ENCODE data around the gene RAI2. TPM values are rescaled to one million over a fixed set of nuclear protein-coding genes. Genes with fewer than 3 reads are reported as not detected.

The RAI2 gene
- total RNA-seq, 1 donor from 2014 or later = 7.0 TPM

- Mint-ChIP-seq H3K27ac (ENCODE audit: unreplicated experiment) (no peak overlapping the region), H3K36me3 (ENCODE audit: low read depth, unreplicated experiment) (no peaks in the 10 kb centered on the region), H3K9me3 (ENCODE audit: unreplicated experiment) (no peaks in the 10 kb centered on the region), H3K4me1 (ENCODE audit: unreplicated experiment) (peaks cover 3% of the 10 kb centered on the region), H3K4me3 (ENCODE audit: unreplicated experiment) (no peak overlapping the region), H3K27me3 (ENCODE audit: unreplicated experiment) (peaks cover 7% of the 10 kb centered on the region)
- no peak for DNase-seq (ENCODE audit: low spot score)
- TF ChIP-seq, protein P1, sequence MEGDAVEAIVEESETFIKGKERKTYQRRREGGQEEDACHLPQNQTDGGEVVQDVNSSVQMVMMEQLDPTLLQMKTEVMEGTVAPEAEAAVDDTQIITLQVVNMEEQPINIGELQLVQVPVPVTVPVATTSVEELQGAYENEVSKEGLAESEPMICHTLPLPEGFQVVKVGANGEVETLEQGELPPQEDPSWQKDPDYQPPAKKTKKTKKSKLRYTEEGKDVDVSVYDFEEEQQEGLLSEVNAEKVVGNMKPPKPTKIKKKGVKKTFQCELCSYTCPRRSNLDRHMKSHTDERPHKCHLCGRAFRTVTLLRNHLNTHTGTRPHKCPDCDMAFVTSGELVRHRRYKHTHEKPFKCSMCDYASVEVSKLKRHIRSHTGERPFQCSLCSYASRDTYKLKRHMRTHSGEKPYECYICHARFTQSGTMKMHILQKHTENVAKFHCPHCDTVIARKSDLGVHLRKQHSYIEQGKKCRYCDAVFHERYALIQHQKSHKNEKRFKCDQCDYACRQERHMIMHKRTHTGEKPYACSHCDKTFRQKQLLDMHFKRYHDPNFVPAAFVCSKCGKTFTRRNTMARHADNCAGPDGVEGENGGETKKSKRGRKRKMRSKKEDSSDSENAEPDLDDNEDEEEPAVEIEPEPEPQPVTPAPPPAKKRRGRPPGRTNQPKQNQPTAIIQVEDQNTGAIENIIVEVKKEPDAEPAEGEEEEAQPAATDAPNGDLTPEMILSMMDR (IDR thresholded peaks at IDR 0.05; ENCODE audit: unreplicated experiment) = no peak
Observed at GRCh38 chrX:17831255-17831654, 29.8 kb downstream of the RAI2 start.

DNA sequence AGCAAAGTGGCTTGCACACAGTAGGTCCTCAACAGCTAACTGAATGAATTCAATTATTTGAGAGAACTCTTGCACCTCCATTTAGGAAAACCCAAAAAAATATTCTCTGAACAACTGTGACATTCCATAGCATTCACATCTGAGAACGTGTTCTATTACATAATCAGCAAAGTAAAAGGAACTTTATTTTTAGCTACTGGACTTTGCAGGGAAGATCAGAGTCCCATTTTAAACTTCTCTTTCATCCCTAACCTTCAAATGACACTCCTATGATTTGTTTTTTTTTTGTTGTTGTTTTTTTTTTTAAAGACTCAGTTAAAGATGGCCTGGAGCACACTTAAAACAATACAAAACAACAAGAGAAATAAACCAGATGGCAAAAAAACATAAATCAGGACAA, 30.9 kb downstream of the RAI2 start:
- TF ChIP-seq, protein P1 (IDR thresholded peaks at IDR 0.05; ENCODE audit: unreplicated experiment) = no peak
- Mint-ChIP-seq H3K4me3 (ENCODE audit: unreplicated experiment) (no peak overlapping the region), H3K27me3 (ENCODE audit: unreplicated experiment) (peaks cover 7% of the 10 kb centered on the region), H3K9me3 (ENCODE audit: unreplicated experiment) (no peaks in the 10 kb centered on the region), H3K4me1 (ENCODE audit: unreplicated experiment) (no peaks in the 10 kb centered on the region), H3K27ac (ENCODE audit: unreplicated experiment) (no peak overlapping the region), H3K36me3 (ENCODE audit: low read depth, unreplicated experiment) (no peaks in the 10 kb centered on the region)
- no peak for DNase-seq (ENCODE audit: low spot score)

DNA sequence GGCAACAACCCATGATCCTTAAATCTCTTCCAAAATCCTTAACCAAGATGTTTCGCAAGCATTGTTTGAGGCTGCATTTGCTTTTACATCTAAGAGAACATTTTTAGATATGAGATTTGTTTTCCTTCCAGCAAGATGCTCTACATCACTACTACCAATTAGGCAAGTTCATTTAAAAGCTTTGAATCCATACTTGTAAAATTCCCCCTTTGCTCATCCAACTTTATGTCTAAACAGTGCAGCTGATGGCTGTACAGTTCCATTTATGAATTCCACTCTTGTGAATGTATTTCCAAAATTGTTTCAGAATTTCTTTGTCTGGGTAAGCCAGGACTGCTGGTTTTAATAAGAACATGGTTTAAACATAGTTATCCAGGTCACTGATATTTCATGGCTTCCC, 31.5 kb downstream of the RAI2 start:
- H3K9me3 Mint-ChIP-seq (ENCODE audit: unreplicated experiment) = no peaks in the 10 kb centered on the region
- DNase-seq (ENCODE audit: low spot score) = no peak
- peaks cover 5% of the 10 kb centered on the region for H3K27me3 Mint-ChIP-seq (ENCODE audit: unreplicated experiment)
- no peak overlapping the region for H3K4me3 Mint-ChIP-seq (ENCODE audit: unreplicated experiment)
- no peaks in the 10 kb centered on the region for H3K4me1 Mint-ChIP-seq (ENCODE audit: unreplicated experiment)
- no peaks in the 10 kb centered on the region for H3K36me3 Mint-ChIP-seq (ENCODE audit: low read depth, unreplicated experiment)
- no peak overlapping the region for H3K27ac Mint-ChIP-seq (ENCODE audit: unreplicated experiment)
- TF ChIP-seq, protein P1 (IDR thresholded peaks at IDR 0.05; ENCODE audit: unreplicated experiment) = no peak

DNA sequence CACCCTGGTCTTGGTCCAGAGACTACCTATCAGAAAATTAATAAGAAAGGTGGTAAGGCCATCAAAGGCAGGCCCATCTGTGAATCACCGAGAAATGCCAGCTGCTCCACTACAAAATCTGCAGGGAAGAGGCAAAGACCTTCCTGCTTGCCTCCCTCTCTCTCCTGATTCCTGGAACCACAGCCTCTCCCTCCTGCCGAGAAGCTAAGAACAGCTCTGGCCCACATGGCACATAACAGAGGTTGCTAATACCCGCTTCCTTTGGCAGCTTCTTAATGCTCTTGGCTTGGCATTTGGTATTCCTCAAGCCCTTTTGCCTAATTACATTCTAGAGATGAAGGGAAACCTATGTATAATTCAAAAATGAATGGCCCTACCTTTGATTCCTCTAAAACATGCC, 32.9 kb downstream of the RAI2 start:
- no peak for DNase-seq (ENCODE audit: low spot score)
- Mint-ChIP-seq H3K27ac (ENCODE audit: unreplicated experiment) (no peak overlapping the region), H3K27me3 (ENCODE audit: unreplicated experiment) (peaks cover 3% of the 10 kb centered on the region), H3K4me3 (ENCODE audit: unreplicated experiment) (no peak overlapping the region), H3K9me3 (ENCODE audit: unreplicated experiment) (no peaks in the 10 kb centered on the region), H3K4me1 (ENCODE audit: unreplicated experiment) (no peaks in the 10 kb centered on the region), H3K36me3 (ENCODE audit: low read depth, unreplicated experiment) (no peaks in the 10 kb centered on the region)
- TF ChIP-seq, protein P1 (IDR thresholded peaks at IDR 0.05; ENCODE audit: unreplicated experiment) = no peak

DNA sequence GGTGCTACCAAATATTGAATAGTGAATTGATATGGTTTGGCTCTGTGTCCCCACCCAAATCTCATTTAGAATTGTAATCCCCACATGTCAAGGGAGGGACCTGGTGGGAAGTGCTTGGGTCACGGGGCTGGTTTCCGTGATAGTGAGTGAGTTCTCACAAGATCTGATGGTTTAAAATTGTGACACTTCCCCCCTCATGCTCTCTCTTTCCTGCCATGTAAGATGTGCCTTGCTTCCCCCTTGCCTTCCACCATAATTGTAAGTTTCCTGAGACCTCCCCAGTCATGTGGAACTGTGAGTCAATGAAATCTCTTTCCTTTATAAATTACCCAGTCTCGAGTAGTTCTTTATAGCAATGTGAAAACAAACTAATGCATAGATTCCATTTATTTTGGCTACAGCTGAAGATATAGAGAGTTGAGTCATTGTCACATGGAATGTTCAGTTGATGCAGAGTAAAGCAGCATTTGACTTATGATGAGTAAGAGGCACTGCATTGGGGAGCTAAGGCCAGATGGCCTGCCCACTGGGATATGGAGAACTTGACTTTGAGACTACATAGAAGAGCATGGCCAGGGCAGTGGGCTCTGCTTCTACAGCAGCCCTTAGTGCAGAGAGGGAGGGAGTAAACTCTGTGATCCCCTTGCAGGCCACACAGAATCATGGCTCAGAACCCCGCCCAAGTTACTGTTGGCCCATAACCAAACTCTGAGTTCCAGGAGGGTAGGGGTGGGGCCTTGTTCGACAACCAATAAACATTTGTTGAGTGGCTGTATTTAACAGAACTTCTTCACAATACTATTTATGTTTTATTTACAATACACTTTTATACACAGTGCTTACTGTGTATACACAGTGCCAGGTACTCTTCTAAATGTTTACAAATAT, 34.2 kb downstream of the RAI2 start:
- Mint-ChIP-seq H3K27me3 (ENCODE audit: unreplicated experiment) (peaks cover 3% of the 10 kb centered on the region), H3K9me3 (ENCODE audit: unreplicated experiment) (no peaks in the 10 kb centered on the region), H3K36me3 (ENCODE audit: low read depth, unreplicated experiment) (no peaks in the 10 kb centered on the region), H3K4me1 (ENCODE audit: unreplicated experiment) (no peaks in the 10 kb centered on the region), H3K4me3 (ENCODE audit: unreplicated experiment) (no peak overlapping the region), H3K27ac (ENCODE audit: unreplicated experiment) (no peak overlapping the region)
- TF ChIP-seq, protein P1 (IDR thresholded peaks at IDR 0.05; ENCODE audit: unreplicated experiment) = no peak
- no peak for DNase-seq (ENCODE audit: low spot score)
